Islet of Langerhans (tissue), 1 donor: ENCODE measurements around the gene CXCL5.
"Not testable (repeated sequence)": the region's sequence is repeated elsewhere in the genome, so short reads cannot be mapped to it uniquely, and the experiment has no call there.

Experiments used
- FAIRE-seq: peaks from one replicate; lab custom pipeline; 2011; peaks lifted over from hg19 to GRCh38; lab: Jason Lieb, UNC

CXCL5 gene

DNA sequence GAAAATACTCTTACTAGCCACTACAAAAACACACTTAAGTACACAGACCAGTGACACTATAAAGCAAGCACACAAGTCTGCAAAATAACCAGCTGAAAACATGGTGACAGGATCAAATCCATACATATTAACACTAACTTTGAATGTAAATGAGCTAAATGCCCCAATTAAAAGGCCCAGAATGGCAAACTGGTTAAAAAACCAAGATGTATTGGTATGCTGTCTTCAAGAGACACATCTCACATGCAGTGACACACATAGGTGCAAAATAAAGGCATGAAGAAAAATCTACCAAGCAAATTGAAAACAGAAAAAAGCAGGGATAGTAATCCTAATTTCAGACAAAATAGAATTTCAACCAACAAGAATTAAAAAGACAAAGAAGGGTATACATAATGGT lies 27.5 kb downstream of the CXCL5 start:
- no peak for FAIRE-seq

DNA sequence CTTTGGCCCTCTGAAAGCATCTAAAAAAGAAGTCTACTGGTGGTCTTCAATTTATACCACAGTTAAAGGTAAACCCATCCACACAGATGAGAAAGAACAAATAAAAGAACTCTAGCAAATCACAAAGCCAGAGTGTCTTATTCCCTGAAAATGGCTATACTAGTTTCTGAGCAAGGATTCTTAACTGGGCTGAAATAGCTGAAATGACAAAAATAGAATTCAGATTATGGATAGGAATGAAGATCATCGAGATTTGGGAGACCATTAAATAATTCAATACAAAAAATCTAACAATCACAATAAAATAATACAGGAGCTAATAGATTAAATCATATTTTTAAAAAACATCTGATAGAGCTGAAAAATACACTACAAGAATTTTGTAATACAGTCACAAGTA lies 28.5 kb downstream of the CXCL5 start:
- FAIRE-seq, result no peak

DNA sequence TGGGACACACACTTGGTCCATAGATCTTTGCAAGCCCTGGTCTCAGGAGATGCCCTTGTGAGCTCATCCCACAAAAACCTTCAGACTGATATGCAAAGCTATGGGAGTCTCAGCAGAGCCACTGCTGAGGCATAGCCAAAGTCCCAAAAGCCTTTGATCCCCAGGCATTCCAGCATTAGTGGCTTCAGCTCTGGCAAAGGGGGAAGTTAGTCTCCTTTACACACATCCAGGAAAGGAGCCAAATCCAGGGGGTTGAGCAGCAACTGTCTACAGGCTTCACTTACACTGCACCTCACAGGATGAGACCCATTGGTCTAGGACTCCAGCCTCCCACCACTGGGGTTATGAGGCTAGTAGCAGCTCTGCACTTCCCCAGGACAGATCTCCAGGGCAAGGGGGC lies 30.6 kb downstream of the CXCL5 start:
- FAIRE-seq, result no peak

DNA sequence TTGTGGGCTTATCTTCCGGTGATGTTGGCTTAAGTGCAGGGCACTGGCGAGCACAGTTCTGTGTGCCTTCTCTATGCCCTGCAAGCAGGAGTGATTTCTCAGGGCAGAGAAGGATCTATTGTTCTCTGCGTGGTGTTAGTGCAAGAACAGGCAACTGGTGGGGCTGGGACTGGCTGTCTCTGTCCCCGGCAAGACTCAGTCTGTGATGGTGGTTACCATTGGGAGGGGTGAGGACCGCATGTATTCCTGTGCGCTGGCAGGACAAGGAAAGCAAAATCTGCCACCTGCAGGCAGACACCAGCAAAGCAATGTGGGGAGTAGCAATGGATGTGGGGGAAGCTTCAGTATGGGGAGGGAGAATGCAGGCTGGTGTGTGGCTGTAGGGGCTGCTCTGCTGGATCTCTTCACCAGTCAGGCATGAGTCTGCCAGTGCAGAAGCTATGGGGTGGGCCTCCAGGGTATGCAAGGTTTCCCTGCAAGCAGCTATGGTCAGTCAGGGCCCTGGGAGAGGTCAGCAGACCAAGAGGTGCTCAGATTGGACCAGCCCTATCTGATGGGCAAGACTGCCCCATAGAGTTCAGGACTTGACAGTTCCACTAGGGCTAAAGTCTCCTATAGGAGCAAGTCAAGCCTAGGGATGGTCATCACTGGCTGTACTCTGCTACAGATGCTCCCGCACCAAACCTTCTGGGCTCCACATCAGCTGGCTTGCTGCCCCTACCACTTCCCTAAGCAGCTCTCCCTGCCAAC lies 33.4 kb downstream of the CXCL5 start:
- no peak for FAIRE-seq

DNA sequence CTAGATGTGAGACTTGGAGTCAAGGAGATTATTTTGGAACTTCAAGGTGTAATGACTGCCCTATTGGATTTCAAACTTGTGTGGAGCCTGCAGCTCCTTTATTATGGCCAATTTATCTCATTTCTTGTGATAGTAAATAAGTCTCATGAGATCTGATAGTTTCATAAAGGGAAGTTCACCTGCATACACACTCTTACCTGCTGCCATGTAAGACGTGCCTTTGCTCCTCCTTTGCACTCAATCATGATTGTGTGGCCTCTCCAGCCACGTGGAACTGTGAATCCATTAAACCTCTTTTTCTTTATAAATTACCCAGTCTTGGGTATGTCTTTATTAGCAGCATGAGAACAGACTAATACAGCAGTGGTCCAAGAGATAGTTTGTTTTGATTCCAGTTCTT lies 35.8 kb downstream of the CXCL5 start:
- no peak for FAIRE-seq

- FAIRE-seq, result not testable (repeated sequence)
Measured at GRCh38 chr4:73959041-73959440, 39.4 kb downstream of the CXCL5 start.

- FAIRE-seq, result no peak
Measured at GRCh38 chr4:73952352-73952751, 46.1 kb downstream of the CXCL5 start.

DNA sequence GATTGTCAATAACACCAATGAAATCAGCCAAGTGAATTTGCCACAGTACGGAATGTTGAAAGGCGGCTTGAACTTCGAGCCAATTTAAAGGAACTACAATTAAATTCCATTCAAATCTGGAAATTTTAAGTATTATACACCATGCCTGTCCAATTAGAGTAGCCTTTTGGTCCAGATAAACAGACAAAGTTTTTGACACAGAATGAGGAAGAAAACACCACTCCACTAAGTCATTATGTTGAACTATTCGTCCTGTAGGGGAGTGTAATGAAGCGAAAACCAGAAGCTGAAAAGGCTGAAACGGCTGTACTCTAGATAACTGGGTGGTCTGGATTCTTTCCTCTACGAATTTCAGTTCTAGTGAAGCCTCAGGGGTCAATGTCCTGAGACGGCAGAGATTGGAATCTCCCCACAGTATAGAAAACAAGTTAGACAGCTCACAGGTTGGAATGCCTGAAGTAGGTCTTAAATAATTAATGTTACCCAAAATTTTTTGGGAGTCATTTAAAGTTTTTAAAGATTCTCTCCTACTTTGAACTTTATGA lies 48.0 kb downstream of the CXCL5 start:
- not testable (repeated sequence) for FAIRE-seq

- peak; percentile 90 for FAIRE-seq
Measured at GRCh38 chr4:73948990-73949706, 49.3 kb downstream of the CXCL5 start.

DNA sequence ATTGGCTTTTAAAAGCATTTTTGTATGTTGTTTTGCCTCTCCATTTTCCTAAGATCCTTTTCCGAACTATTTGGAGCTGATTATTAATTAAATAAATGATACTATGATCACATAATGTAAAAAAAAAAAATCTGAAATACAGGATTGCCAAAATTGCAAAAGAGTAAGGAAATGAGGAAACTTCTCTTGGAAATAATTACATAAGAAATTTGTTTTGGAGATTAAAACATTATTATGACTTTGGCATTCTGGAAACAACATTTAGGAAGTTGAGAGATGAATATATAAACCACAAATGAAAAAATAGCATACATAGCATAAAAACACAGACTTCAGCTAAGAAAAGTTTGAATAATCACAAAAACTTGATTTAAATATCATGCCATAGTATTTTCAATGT lies 50.2 kb downstream of the CXCL5 start:
- FAIRE-seq, result no peak

DNA sequence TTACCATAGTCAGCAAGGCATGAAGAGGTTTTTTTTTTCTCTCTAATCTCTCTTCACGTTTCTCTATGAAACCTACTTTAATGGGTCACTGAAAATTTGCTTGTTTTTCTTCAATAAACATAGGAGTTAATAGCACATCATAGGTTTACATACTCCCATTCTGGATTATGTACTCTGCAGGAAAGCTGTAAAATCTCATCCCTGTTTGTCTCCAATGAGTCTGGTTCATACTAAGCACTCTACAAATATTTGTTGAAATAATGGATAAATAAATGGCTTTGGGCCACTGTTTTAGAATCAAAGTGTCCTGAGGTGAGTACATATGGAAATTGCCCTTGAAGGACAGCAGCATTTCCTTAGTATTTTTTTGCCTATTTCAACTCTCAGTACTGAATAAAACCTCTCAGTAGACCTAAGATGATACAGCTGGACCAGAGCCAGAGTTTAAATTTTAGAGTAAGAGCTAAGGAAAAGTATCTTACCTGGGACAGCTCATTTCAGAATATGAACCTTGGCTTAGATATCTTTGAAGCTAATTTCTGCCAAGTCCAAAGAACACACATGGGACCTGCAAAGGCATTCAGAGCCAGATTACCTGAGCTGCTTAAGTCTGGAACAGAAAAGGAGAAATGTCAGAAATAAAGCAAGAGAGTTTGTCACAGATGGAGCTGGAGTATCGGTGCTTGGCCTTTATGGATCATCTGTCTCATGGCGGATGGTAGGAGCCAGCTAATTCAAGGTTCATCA lies 51.1 kb downstream of the CXCL5 start:
- no peak for FAIRE-seq

DNA sequence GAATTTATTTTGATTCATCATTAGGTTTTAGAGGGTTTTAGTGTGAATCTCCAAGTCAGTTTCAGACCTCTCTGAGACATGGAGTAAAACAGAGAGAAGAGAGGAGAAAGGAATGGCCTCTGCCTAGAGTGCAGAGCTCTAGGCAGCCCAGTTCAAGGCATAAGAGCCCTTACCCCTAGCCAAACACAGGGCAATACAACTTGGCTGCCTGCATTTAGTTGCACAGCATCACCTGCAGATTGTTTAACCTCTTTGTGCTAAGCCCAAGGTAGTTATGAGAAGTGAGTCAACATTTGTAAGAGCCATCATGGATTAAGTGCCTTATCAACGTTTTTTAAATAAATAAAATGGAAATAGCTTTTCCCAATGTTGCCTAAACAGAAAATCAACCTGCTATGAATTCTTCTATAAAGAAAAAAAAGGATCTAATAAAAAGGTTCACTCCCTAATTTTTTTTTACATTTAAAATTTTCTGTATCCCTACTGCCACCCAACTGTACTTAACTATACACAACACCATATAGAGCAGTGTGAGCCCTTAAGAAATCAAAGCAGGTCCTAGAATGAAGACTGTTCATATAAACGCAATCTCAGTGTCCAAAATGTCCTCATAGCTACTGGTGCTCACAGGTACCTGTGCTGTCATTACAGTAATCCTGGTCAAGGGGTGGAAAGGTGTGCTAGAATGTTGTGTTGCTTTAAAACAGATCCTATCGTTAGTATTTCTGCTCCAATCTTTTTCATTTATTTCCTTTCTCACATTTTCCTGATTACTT lies 52.6 kb downstream of the CXCL5 start:
- FAIRE-seq, result no peak
